IMR-90 (cell line): ENCODE results near the gene PLIN4. TPM values are rescaled to one million over a fixed set of nuclear protein-coding genes. Genes with fewer than 3 reads are reported as not detected.

ENCODE experiments used
- ATAC-seq: fragments of 200-7000 bp; cut with Tn5 transposase; 2 replicates; pipeline ENCODE4 v1.9.1; 2020; ENCODE audit warnings: low read depth, mild to moderate bottlenecking, moderate library complexity
- BruUV-seq: library from RNA; stranded (reverse); fragments of 400-500 nt; replicated peaks from 2 replicates; lab custom pipeline; 2021; lab: Mats Ljungman, UMichigan
- CTCF ChIA-PET: fragments of 300-600 bp; formaldehyde crosslinking; extraction: SDS; loops from one replicate; lab custom pipeline; 2021; ENCODE audit warnings: antibody characterized with exemption; lab: Yijun Ruan, JAX
- POLR2A ChIA-PET: fragments of 300-600 bp; sonication (Branson Sonifier 250); formaldehyde crosslinking; loops from one replicate; lab custom pipeline; 2022; ENCODE audit warnings: antibody characterized with exemption; ENCODE audit not compliant: unreplicated experiment; lab: Charles Lee
- DNase-seq: peaks from one replicate; pipeline ENCODE4 v3.0.0; 2013
- H2AFZ ChIP-seq: replicated peaks from 2 replicates; pipeline ENCODE3; 2013; ENCODE audit warnings: low read length, mild to moderate bottlenecking; ENCODE audit not compliant: poor library complexity
- H2AK5ac ChIP-seq: 2 replicates; pipeline ENCODE4 v1.6.1; 2013; ENCODE audit warnings: low read depth, low read length, inconsistent platforms
- H2AK9ac ChIP-seq: replicated peaks from 2 replicates; pipeline ENCODE3; 2013; ENCODE audit warnings: mild to moderate bottlenecking, low read depth, low read length, moderate library complexity; ENCODE audit not compliant: poor library complexity
- H2BK120ac ChIP-seq: 2 replicates; pipeline ENCODE4 v1.6.1; 2013; ENCODE audit warnings: low read depth, low read length, inconsistent platforms
- H2BK15ac ChIP-seq: 3 replicates; pipeline ENCODE4 v1.6.1; 2013; ENCODE audit warnings: low read depth, low read length, inconsistent platforms
- H2BK20ac ChIP-seq: 2 replicates; pipeline ENCODE4 v1.6.1; 2013; ENCODE audit warnings: low read depth, mild to moderate bottlenecking, inconsistent platforms, low read length, moderate library complexity
- H2BK5ac ChIP-seq: 2 replicates; pipeline ENCODE4 v1.6.1; 2013; ENCODE audit warnings: mild to moderate bottlenecking, low read depth, low read length, inconsistent platforms; ENCODE audit not compliant: poor library complexity, severe bottlenecking
- H3K14ac ChIP-seq: replicated peaks from 2 replicates; pipeline ENCODE4 v1.6.1; 2013; ENCODE audit warnings: low read depth, low read length, inconsistent platforms
- H3K18ac ChIP-seq: 2 replicates; pipeline ENCODE4 v1.6.1; 2013; ENCODE audit warnings: low read depth, low read length, control low read depth
- H3K23ac ChIP-seq: 2 replicates; pipeline ENCODE4 v1.6.1; 2013; ENCODE audit warnings: low read depth, low read length, inconsistent platforms
- H3K27ac ChIP-seq: 2 replicates; pipeline ENCODE4 v1.5.1; 2013; ENCODE audit warnings: mild to moderate bottlenecking, control low read depth, low read length; ENCODE audit not compliant: insufficient read depth
- H3K27me3 ChIP-seq: 2 replicates; pipeline ENCODE4 v1.6.1; 2013; ENCODE audit warnings: low read length; ENCODE audit not compliant: control insufficient read depth, insufficient read depth
- H3K36me3 ChIP-seq: 2 replicates; pipeline ENCODE4 v1.6.1; 2013; ENCODE audit warnings: low read length, mixed read lengths; ENCODE audit not compliant: control insufficient read depth, insufficient read depth
- H3K4ac ChIP-seq: 2 replicates; pipeline ENCODE4 v1.6.1; 2013; ENCODE audit warnings: low read depth, low read length, inconsistent platforms
- H3K4me1 ChIP-seq: 2 replicates; pipeline ENCODE4 v1.6.1; 2013; ENCODE audit warnings: low read length, mixed read lengths; ENCODE audit not compliant: control insufficient read depth, insufficient read depth
- H3K4me2 ChIP-seq: 2 replicates; pipeline ENCODE4 v1.6.1; 2013; ENCODE audit warnings: low read depth, mild to moderate bottlenecking, control low read depth, low read length, moderate library complexity
- H3K4me3 ChIP-seq: 2 replicates; pipeline ENCODE4 v1.5.1; 2013; ENCODE audit warnings: low read depth, mild to moderate bottlenecking, control low read depth, low read length, moderate library complexity; ENCODE audit not compliant: insufficient read depth
- H3K56ac ChIP-seq: 2 replicates; pipeline ENCODE4 v1.6.1; 2013; ENCODE audit warnings: low read length, inconsistent platforms; ENCODE audit not compliant: insufficient read depth; ENCODE audit errors: extremely low read depth
- H3K79me1 ChIP-seq, 2 experiments: 2 replicates each; pipeline ENCODE4 v1.6.1; 2013; ENCODE audit warnings: low read length in 2 of 2, inconsistent platforms in 1 of 2, low read depth in 1 of 2
- H3K9ac ChIP-seq: 2 replicates; pipeline ENCODE4 v1.6.1; 2013; ENCODE audit warnings: low read depth, low read length, control low read depth
- H3K9me1 ChIP-seq: 2 replicates; pipeline ENCODE4 v1.6.1; 2013; ENCODE audit warnings: low read length, inconsistent platforms; ENCODE audit not compliant: insufficient read depth
- H3K9me3 ChIP-seq: 2 replicates; pipeline ENCODE4 v1.6.1; 2013; ENCODE audit warnings: low read length; ENCODE audit not compliant: control insufficient read depth, insufficient read depth
- H4K20me1 ChIP-seq: 2 replicates; pipeline ENCODE4 v1.6.1; 2013; ENCODE audit warnings: low read length, inconsistent platforms; ENCODE audit not compliant: insufficient read depth
- H4K5ac ChIP-seq: 2 replicates; pipeline ENCODE4 v1.6.1; 2013; ENCODE audit warnings: mild to moderate bottlenecking, low read depth, low read length, control low read depth
- H4K8ac ChIP-seq, 2 experiments: 2 replicates each; pipeline ENCODE4 v1.6.1; 2013; ENCODE audit warnings: low read depth in 2 of 2, low read length in 2 of 2, control low read depth in 1 of 2, inconsistent platforms in 1 of 2
- H4K91ac ChIP-seq: 2 replicates; pipeline ENCODE4 v1.6.1; 2013; ENCODE audit warnings: low read depth, low read length, inconsistent platforms; ENCODE audit not compliant: insufficient read depth
- BHLHE40 ChIP-seq: fragments of 150-350 bp; IDR thresholded peaks from 2 replicates; pipeline ENCODE4 v1.6.1; 2016; ENCODE audit warnings: mild to moderate bottlenecking, low read depth, low read length
- CEBPB ChIP-seq: IDR thresholded peaks from 2 replicates; pipeline ENCODE4 v1.6.1; 2012; ENCODE audit warnings: low read depth, low read length, improper control_type of control experiment
- CHD1 ChIP-seq: IDR thresholded peaks from 2 replicates; pipeline ENCODE4 v1.6.1; 2012; ENCODE audit warnings: low read depth, low read length, improper control_type of control experiment
- FOS ChIP-seq: fragments of 150-350 bp; IDR thresholded peaks from 2 replicates; pipeline ENCODE4 v1.6.1; 2016; ENCODE audit warnings: low read depth, low read length
- MAFK ChIP-seq: IDR thresholded peaks from 2 replicates; pipeline ENCODE4 v1.6.1; 2012; ENCODE audit warnings: low read depth, low read length, improper control_type of control experiment
- MAZ ChIP-seq: IDR thresholded peaks from 2 replicates; pipeline ENCODE4 v1.6.1; 2012; ENCODE audit warnings: low read depth, mild to moderate bottlenecking, low read length, improper control_type of control experiment, moderate library complexity, borderline replicate concordance
- MXI1 ChIP-seq: IDR thresholded peaks from 2 replicates; pipeline ENCODE4 v1.6.1; 2012; ENCODE audit warnings: low read depth, mild to moderate bottlenecking, low read length, moderate library complexity, borderline replicate concordance
- RAD21 ChIP-seq: IDR thresholded peaks from 2 replicates; pipeline ENCODE4 v1.6.1; 2012; ENCODE audit warnings: low read length, improper control_type of control experiment
- RCOR1 ChIP-seq: IDR thresholded peaks from 2 replicates; pipeline ENCODE4 v1.6.1; 2012; ENCODE audit warnings: mild to moderate bottlenecking, low read length, improper control_type of control experiment; ENCODE audit not compliant: insufficient replicate concordance
- RFX5 ChIP-seq: IDR thresholded peaks from 2 replicates; pipeline ENCODE4 v1.8.0; 2012; ENCODE audit warnings: low read depth, mild to moderate bottlenecking, low read length, moderate library complexity
- SMC3 ChIP-seq: fragments of 150-350 bp; IDR thresholded peaks from 2 replicates; pipeline ENCODE4 v1.6.1; 2016; ENCODE audit warnings: low read depth, mild to moderate bottlenecking, antibody characterized with exemption, low read length, moderate library complexity
- WGBS, 2 experiments: methylation state at CpG; one replicate each; pipeline versions ENCODE4 v1.1.5 to v1.1.7; 2013; ENCODE audit warnings: missing lambda C conversion rate in 2 of 2; ENCODE audit not compliant: insufficient read length in 1 of 2; ENCODE audit errors: extremely low coverage in 2 of 2; 5-methylcytosine and 5-hydroxymethylcytosine counted together
- dilution Hi-C: fragments of 300-500 bp; cut with HindIII; formaldehyde crosslinking; loops from one replicate; pipeline ENCODE4 v1.14.3; 2018; ENCODE audit warnings: low sequenced_read_pairs; ENCODE audit not compliant: unreplicated experiment
- in situ Hi-C: fragments of 300-500 bp; cut with MboI; formaldehyde crosslinking; loops from 3 replicates; pipeline ENCODE4 v1.14.3; 2019; ENCODE audit warnings: low sequenced_read_pairs, inconsistent platforms, mixed read lengths
- intact Hi-C: fragments of 100-400 bp; cut with micrococcal nuclease; formaldehyde crosslinking; loops from 2 replicates; pipeline ENCODE4 v1.10.0; 2022
- polyA plus RNA-seq, 3 experiments: library from polyadenylated mRNA; depleted of rRNA; stranded (reverse); fragments of >200 nt; gene quantifications; 2 replicates each; pipeline ENCODE4 v1.2.3, GENCODE V29; 2012; ENCODE audit warnings: low replicate concordance in 1 of 3
- total RNA-seq: library from RNA; depleted of rRNA; stranded (reverse); fragments of >200 nt; gene quantifications from 2 replicates; pipeline ENCODE4 v1.2.3, GENCODE V29; 2012
- TF ChIP-seq, protein P1 (sequence below): fragments of 150-350 bp; IDR thresholded peaks from 2 replicates; pipeline ENCODE4 v1.6.1; 2016; ENCODE audit warnings: low read depth, mild to moderate bottlenecking, low read length, moderate library complexity, borderline replicate concordance
- TF ChIP-seq, protein P2 (sequence below): conservative IDR thresholded peaks from 2 replicates; pipeline ENCODE4 v1.5.1; 2012; ENCODE audit warnings: mild to moderate bottlenecking, low read depth, low read length, improper control_type of control experiment

Gene PLIN4
- total and polyA plus RNA-seq, 2 of the 4 experiments (the other 2 are of a cell fraction), result under 0.01 to 0.09 TPM

DNA sequence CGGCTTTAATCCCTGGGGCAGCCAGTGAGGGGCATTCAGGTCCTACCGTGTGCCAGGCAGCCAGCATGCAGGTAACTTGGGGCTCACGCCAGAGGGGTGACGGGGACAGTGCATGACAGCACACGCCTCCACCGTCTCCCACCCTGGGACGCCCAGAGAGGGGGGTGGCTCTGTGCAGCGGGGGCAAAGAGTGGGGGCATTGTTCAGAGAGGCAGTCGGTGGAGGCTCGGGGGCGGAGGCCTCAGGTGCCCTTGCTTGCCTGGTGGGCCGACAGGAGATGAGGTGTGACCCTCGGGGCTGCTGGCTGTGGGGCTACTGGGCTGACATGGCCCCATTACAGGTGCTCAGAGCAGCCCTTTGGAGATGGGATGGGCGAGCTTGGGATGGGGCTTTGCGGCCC lies 18.4 kb downstream of the PLIN4 start:
- ATAC-seq (no peak), DNase-seq (no peak)
- Histone ChIP-seq H3K56ac (no peak overlapping the region), H4K91ac (no peak overlapping the region), H2AK9ac (no peak overlapping the region), H3K18ac (no peak overlapping the region), H3K4me2 (no peak overlapping the region), H3K36me3 (peaks cover 73% of the 10 kb centered on the region), H2AK5ac (no peak overlapping the region), H3K23ac (no peak overlapping the region), H3K9me1 (no peaks in the 10 kb centered on the region), H3K27ac (no peak overlapping the region), H4K8ac (no peak overlapping the region), H3K4ac (no peak overlapping the region), H3K9me3 (no peaks in the 10 kb centered on the region), H3K4me1 (no peaks in the 10 kb centered on the region), H3K27me3 (no peaks in the 10 kb centered on the region), H2BK20ac (no peak overlapping the region), H3K14ac (no peak overlapping the region), H2BK15ac (no peak overlapping the region), H3K9ac (no peak overlapping the region), H4K20me1 (no peaks in the 10 kb centered on the region), H3K79me1 (no peaks in the 10 kb centered on the region; a peak in 1 of 4 replicates), H2BK5ac (no peak overlapping the region), H4K5ac (no peak overlapping the region), H2BK120ac (no peak overlapping the region), H2AFZ (no peak overlapping the region), H3K4me3 (no peak overlapping the region)
- TF ChIP-seq CEBPB (no peak), MAZ (no peak), FOS (no peak), RCOR1 (no peak), BHLHE40 (no peak), RAD21 (no peak), MXI1 (no peak), SMC3 (no peak), CHD1 (no peak), RFX5 (no peak), MAFK (no peak)
- TF ChIP-seq, protein P1, sequence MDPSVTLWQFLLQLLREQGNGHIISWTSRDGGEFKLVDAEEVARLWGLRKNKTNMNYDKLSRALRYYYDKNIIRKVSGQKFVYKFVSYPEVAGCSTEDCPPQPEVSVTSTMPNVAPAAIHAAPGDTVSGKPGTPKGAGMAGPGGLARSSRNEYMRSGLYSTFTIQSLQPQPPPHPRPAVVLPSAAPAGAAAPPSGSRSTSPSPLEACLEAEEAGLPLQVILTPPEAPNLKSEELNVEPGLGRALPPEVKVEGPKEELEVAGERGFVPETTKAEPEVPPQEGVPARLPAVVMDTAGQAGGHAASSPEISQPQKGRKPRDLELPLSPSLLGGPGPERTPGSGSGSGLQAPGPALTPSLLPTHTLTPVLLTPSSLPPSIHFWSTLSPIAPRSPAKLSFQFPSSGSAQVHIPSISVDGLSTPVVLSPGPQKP, result no peak
- TF ChIP-seq, protein P2, sequence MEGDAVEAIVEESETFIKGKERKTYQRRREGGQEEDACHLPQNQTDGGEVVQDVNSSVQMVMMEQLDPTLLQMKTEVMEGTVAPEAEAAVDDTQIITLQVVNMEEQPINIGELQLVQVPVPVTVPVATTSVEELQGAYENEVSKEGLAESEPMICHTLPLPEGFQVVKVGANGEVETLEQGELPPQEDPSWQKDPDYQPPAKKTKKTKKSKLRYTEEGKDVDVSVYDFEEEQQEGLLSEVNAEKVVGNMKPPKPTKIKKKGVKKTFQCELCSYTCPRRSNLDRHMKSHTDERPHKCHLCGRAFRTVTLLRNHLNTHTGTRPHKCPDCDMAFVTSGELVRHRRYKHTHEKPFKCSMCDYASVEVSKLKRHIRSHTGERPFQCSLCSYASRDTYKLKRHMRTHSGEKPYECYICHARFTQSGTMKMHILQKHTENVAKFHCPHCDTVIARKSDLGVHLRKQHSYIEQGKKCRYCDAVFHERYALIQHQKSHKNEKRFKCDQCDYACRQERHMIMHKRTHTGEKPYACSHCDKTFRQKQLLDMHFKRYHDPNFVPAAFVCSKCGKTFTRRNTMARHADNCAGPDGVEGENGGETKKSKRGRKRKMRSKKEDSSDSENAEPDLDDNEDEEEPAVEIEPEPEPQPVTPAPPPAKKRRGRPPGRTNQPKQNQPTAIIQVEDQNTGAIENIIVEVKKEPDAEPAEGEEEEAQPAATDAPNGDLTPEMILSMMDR, result no peak
- no TSS peak for BruUV-seq
- ChIA-PET CTCF (no interaction called here), POLR2A (no interaction called here)
- dilution Hi-C loops (no loop called here), in situ Hi-C loops (no loop called here), intact Hi-C loops (no loop called here)
- WGBS, 2 experiments, result 87% methylated on average over 11 of the region's 15 CpGs; no CpG with 5 or more reads in 1 of the 2 experiments
